ENCODE results near the gene MRE11.

MRE11 gene

DNA sequence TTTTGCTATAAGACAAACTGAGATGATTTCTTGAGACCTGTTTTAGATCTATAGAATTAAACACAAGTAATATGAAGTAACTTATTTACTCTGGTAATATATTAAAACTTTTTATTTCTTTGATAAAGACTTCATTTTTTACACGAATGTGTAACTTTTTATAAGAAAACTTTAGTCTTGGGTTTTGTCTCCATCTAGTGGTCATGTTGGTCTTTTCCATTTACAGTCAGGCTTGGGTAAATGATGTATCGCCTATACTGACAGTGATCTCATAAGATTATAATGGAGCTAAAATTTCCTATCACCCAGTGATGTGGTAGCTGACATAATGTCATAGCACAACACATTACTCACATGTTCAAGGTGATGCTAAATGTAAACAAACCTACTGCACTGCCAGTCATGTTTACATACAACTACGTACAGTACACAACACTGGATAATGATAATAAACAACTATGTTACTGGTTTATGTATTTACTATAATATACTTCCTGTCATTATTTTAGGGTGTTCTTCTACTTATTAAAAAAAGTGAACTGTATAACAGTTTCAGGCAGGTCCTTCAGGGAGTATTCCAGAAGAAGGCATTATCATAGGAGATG is 11.1 kb upstream of the MRE11 start:
- DNase-seq = peak; percentile 81

DNA sequence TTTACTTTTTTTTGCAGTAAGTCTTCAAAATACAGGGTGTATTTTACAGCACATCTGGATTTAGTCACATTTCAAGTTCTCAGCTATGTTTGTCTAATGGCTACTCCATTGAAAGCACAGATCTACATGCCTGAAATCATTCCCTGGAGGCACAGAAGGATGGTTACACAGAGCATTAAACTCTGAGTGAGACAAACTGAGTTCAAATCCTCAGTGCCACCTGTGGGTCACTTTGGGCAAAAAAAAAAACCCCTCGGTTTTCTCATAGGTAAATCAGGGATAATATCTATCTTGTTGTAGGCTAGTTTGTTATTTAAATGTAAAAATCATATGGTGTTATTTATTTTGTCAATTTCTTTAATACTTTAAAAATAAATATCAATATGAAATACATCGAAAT is 7.9 kb upstream of the MRE11 start:
- DNase-seq = no peak

DNA sequence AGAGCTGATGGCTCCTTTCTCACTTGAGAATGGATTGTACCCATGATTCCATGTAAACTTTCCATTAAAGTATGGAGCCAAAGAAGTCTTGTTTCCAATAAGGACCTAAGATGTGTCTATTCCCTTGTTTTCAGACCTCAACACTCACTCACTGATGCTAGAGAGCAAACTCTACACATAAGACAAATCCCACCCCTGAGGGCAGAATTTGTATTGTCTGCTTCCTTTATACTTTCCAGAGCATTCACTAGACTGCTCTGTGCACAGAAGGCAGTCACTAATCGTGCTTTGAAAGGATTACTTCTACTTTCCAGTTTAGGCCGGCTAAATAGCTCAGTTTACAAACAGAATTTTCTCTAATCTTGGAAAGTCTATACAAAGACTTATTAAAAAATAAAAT is 6.5 kb upstream of the MRE11 start:
- DNase-seq = no peak

DNA sequence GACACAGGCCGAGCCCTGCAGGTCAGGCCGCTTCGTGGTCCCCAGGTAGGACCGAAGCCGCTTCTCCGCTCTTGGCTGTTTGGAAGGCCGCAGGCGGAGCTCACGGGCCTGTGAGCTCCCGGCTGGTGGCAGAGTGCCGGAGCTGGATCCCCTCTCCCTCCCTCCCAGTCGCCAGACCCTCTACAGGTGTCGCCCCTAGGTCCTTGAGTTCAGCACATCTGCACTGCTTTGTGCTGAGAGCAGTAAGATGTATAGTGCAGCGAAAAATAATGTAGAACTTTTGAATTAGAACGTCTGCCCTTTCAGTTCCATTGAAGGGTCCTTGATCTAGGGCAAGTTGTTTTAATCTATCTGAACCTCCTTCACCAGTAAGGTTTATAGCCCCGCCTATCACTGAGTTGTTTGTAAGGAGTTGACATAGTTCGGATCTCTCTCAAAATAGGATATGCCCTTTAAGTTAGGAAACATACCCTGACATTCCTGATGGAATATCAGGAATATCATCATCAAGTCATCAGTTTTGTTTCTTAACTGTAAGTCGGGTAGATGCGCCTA is 559 bp upstream of the MRE11 start:
- DNase-seq = peak; percentile 60

DNA sequence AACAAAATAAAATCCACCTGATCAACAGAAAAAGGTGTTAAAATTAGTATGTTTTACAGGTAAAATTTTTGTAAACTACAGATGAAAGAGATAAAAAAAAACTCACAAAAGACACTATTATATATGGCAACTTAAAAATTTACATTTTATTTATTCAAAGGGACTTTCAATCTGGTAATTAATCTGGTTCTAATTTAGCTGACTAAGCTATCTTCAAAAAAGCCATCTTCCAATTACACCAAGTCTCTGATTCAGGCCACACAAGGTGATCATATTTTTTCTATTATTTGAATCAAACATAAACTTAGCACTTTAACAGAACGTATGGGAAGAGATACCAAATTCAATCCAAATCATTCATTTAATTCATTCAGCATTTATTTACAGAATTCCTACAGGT is 7.6 kb downstream of the MRE11 start:
- no peak for DNase-seq

DNA sequence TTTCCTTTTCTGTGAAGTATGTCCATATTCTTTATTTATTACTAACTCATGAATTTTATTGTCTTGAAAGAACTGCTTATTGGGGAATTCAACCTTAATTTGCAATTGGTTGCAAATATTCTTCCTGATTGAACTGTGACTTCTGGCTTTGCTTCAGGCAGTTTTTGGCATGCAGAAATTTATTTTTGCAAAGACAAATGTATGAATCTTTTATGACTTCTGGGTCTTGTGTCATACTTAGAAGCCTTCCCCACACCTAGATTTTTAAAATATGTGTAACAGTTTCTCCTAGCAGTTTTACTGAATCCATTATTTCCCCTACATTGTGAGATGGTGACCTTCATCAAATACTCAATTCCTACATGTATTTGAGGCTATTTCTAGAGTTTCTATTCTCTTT is 12.3 kb downstream of the MRE11 start:
- DNase-seq = no peak

DNA sequence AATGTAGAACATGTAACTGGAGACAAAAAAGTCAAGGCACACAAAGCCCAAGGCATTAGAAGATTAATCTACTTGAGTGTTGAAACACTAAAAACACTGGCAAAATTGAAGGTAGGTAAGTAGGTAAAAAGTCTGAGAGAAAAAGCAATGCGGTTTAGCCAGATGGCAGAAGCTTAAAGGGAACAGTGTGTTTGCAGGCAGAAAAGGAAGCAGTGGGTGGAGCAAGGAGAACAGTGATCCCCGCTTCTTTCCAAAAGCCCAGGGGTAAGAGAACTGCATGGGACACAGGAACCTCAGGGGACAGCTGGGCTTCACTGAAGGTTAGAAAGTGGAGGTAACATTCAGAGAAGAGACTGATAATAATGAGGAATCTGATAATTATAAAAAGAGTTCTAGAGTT is 16.0 kb downstream of the MRE11 start:
- DNase-seq = no peak

DNA sequence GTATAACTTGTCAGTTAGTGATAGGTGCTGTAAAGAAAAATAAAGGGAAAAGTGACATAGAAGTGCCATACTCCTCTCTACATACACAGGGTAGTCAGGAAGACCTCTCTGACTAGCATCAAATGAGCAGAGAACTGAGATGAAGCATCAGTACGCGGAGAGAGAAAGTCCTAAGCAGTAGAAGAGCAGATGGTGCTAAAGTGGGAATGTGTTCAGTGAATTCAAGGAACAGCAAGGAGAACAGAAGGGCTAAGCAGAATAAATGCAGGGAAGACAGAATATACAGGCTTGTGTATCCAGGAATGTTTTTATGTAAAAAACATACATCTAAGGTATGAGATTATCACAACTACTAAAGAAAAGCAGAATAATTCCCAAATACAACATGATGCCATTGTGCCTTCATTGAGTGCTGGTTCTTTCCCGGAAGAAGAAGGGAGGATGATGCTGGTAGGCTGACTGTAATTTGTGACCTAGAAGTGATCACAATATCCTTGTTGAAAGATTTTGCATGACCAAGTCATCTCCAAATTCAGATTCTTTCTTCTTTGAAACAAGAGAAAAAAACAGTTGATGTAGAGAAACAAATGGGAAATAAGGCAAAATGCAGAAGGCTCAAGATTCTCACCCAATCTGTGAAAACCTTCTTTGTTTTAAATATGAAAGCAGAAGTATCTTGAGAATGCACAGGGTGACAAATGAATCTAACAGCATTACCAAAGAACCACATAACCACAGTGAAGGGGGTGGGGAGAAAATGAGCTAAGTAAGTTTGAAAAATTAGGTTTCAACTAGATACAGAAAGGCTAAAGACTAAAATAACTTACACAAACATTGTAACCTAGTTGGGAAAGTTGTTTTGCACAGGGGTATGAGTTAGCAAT is 20.5 kb downstream of the MRE11 start:
- no peak for DNase-seq

DNA sequence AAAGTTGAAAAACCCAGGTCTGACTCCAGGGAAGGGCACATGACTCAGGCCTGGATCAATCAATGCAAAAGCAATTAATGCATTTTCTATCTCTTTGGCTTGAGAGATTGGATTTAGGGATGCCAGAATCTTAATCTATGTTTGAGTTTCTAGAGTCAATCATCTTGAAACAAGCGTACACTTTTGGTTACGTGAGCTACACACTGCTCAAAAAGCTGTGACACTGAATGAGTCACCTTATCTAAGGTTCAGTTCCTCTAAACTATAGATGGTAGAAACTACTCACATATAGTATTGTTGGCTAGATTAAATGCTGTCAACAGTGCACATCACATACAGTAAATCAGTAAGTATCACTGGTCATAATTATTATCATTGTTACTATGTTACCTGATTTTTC is 24.2 kb downstream of the MRE11 start:
- no peak for DNase-seq

DNA sequence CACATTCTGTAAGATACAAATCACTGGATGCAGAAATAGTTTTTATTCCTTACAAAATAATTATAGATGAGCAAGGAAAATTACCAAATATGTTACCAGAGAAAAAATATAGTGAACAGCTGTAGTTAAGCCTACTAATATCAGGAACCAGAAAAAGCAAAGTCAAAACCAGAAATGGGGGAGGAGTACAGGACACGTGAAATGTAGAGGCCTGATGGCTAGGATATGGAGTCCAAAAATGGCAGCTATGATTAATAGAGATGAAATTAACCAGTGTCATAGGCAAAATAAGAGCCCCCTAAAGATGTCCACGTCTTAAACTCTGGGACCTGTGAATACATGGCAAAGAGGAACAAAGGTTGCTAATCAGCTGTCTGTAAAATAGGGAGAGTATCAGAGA is 34.1 kb downstream of the MRE11 start:
- no peak for DNase-seq

DNA sequence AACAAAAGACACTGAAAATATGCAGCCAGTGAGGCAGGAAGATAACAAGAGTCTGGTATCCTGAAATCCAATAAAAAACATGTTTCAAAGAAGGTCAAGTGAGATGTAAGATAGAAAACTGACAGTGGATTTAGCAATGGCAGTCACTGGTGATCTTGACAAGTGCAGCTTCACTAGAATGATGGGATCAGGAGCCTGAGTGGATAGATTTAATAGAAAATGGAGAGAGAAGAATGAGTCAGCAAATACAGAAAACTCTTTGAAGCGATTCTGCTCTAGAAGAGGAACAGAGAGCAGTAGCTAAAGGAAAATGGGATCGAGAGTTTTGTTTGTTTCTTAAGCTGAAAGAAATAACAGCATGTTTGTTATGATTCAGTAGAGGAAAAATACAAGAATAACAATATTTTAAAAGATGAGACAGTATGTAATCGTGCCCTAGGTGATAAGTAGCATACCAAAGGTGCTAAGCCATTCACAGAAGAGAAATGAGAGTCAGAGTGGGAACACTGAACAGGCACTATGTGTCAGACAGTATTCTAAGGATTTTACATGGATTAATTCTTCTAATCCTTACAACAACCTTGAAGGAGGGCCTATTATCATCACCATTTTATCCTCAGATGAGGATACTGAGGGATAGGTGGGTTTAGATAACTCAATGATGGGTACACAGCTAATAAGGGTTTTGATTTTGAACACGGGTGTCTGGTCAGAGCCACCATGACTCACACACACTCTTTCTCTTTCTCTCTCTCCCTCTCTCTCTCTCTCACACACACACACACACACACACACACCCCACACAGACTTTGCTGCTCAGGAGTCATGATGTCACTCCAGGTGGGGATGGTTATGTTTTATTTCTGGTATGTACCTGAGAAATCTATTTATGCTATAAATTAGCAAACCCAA is 36.3 kb downstream of the MRE11 start:
- DNase-seq = peak; percentile 86

DNA sequence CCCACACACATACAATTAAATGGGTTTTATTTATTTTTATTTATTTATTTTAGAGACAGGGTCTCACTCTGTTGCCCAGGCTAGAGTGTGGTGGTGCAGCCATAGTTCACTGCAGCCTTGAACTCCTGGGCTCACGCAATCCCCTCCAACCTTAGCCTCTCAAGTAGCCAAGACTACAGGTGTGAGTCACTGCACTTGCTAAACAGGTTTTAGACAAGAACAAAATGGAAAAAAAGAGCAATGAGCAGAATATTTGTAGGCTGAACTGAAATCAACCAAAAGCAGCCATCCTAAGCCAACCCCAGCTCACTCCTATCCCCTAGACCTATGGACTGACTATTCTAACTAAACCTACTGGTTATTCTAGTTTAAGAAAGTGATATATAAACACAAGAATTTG is 37.8 kb downstream of the MRE11 start:
- DNase-seq = peak; percentile 97

DNA sequence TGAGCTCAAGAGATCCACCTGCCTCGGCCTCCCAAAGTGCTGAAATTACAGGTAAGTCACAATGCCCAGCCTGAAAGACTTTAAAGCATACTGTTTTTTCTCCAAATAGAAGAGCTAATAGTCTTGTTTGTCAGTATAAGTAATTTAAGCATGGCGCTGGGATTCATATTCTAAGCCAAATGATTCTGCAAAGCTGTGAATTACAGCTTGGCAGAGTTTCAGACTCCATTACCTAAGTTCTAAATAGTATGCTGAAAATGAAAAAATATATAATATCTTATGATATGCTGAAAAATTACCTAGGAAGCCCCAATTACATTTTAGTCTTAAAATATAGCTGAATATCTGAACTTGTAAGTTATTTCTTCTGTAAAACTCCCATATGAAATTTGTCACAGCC is 39.3 kb downstream of the MRE11 start:
- DNase-seq = no peak

DNA sequence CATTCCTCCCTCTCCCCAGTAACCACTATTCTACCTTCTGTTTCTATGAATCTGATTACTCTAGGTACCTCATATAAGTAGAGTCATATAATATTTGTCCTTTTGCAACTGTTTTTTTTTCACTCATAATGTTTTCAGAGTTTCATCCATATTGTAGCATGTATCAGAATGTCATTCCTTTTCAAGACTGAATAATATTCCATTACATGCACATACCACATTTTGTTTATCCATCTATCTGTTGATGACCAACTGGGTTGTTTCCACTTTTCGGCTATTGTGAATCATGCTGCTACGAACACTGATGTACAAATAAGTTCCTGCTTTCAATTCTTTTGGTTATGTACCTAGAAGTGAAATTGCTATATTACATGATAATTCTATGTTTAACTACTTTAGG is 40.7 kb downstream of the MRE11 start:
- DNase-seq = no peak

DNA sequence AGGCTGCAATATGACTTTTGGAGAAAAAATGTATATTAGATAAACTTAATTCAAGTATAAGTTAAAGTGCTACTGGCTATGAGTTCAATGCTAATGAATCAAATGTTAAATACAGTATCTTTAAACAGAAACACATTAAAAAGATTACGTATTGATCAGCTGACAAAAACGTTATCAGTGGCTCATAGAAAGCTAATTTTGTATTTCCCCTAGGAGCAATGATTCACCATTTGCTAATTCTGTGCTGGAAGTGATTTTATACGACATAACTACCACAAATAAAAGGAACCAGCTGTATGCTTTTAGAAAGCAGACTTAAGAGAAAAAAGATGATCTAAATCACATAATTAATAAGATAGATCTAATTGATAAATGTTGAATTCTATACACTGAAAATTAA is 43.6 kb downstream of the MRE11 start:
- no peak for DNase-seq

DNA sequence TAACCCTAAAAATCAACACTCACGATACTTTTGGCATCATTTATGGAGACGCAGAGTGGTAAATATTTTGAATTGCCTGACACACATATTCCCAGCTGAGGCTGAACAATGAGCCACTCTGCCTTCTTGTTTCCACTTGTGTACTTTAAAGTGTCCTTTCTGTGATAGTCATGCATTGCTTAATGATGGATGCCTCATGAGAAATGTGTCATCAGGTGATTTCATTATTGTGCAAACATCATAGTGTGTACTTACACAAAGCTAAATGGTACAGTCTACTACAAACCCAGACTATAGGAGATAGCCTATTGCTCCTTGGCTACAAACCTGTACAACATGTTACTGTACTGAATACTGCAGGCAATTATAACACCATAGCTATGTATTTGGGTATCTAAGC is 44.2 kb downstream of the MRE11 start:
- peak; percentile 97 for DNase-seq

DNA sequence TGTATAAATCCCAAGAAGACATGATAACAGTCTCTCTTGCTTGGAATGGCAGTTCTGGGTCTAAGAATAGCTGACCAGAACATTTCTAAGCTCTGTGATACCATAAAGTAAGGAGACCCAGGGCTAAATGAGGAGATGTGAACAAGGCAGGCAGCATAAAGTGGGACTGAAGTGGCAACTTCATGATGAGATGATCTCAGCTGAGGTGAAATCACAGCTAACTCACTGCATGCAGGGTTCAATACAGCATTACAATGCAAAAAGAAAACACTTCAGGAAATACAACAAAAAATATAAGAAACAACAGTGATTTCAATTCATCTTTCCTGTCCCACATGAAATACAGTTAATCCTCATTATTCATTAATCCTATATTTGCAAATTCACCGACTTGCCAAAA is 44.6 kb downstream of the MRE11 start:
- peak; percentile 72 for DNase-seq

DNA sequence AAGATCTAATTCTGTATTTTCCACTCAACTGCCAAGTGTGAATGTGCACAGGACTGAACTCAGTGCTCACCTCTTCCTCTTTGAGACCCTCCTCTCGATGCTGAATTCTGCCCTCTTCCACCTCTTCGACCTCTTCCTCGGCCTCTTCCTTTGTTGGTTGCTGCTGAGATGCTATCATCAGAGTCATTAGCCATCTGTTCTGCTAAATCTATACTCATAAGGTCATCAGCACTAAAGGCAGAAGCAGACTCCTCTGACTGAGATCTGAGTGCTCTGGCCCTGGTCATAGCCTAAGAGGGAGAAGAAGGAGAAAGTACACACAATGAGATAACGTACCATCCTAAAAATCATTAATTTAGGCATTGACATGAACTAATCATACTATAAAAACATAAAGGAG is 46.5 kb downstream of the MRE11 start:
- DNase-seq = no peak

DNA sequence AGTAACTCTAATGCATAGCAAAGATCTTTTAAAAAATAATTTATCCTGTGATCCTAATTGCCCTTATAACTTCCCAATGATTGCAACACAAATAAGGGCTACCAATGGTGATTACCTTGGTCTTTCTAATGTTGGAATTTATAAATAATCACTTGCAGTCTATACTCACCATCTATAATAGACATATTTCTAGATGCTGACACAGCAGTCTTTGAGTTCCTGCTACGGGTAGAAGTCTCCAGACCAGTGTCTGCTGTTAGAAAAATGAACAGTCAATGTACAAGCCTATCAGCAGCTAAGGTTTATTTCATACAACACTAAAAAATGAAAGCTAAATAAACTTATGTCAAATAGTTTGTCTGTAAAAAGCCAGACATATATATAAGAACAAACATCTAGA is 48.0 kb downstream of the MRE11 start:
- no peak for DNase-seq

DNA sequence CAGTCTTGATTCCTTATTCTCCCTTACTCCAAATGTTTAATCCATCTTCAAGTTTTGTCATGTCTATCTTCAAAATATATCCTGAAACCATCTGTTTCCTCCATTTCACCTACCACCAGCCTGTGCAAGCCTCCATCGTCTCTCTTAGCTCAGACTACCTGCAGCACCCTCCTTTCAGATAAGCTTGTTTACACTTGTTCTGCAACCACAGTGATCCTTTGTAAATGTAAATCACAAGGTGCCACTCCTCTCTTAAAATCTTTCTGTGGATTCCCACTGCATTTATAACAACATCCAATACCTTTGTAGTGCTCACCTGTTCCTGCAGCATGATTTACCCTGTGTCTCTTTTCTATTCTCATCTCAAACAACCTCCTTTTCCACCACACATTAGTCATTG is 60.6 kb downstream of the MRE11 start:
- no peak for DNase-seq

DNA sequence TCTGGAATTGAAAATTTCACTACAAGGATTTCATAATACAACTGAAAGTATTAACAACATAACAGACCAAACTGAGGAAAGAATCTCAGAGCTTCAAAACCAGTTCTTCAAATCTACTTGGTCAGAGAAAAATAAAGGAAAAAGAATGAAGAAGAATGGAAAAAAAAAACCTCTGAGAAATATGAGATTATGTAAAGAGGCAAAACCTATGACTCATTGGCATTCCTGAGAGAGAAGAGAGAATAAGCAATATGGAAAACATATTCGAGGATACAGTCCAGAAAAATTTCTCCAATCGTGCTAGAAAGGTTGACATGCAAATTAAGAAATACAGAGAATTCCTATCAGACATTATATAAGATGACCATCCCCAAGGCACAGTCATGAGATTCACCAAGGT is 69.0 kb downstream of the MRE11 start:
- no peak for DNase-seq

DNA sequence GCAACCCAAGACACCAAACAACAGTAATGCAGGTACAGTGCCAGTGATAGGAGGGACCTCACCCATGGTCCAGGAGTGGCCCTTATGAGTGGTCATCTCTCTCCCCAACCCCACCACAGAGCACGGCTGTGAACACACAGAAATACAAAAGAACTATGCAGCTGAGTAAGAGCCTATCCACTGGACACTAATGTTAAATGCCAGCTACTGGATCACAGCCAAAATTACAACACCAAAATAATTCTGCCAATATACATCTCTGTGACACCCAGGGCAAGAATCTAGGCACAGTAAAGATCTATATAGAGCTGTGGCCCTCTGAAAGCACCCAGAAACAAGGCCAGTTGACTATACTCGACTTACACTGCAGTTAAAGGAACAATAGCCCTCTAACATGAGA is 69.6 kb downstream of the MRE11 start:
- DNase-seq = no peak

DNA sequence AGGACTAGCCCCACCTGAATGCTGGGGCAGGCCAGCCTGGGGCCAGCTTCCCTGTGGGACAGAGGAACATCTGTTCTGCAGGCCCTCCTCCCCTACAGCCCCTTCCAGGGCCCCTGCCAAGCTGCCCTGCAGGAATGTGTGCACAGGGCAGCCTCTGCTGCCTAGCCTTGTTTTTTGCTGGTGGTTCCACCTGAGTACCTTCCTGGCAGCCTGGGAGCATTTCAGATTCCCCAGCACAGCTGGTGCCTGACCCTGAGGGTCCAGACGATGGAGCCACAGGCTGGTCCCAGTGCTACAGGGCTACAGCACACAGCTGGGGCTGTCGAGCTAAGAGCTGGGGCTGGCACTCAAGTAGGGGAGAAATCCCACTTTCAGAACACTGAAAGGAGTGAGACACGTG is 70.1 kb downstream of the MRE11 start:
- DNase-seq = no peak

Data from DMS53 (cell line).